Choroid plexus epithelial cell (primary cell): ENCODE data around the gene NUDCD3.
A peak's percentile ranks its signal among the peaks of the same experiment; 100 is the strongest.

Experiments used
- DNase-seq: peaks from one replicate; pipeline ENCODE4 v3.0.0-alpha.2; 2010; ENCODE audit warnings: low read depth
- H3K4me3 ChIP-seq: 2 replicates; pipeline ENCODE4 v1.5.1; 2011; ENCODE audit warnings: low read depth, mild to moderate bottlenecking, control low read depth, low read length, moderate library complexity
- TF ChIP-seq, protein P1 (sequence below): conservative IDR thresholded peaks from 2 replicates; pipeline ENCODE4 v1.5.1; 2011; ENCODE audit warnings: low read depth, mild to moderate bottlenecking, control low read depth, inconsistent platforms, low read length, moderate library complexity

NUDCD3 gene

DNA sequence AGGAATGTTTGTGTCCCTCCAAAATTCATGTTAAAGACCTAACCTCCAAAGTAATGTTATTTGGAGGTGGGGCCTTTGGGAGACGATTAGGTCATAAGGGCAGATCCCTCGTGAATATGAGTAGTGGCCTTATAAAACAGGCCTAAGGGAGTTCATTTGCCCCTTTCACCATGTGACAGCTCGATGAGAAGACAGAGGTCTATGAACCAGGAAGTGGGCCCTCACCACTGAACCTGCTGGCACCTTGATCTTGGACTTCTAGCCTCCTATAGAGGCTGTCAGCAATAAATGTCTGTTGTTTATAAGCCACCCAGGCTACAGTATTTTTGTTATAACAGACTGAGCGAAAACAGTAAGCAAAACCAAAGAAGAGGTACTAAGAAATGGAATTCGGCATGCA lies 14.1 kb downstream of the NUDCD3 start:
- no peak for DNase-seq
- H3K4me3 ChIP-seq, result no peak overlapping the region
- TF ChIP-seq, protein P1, sequence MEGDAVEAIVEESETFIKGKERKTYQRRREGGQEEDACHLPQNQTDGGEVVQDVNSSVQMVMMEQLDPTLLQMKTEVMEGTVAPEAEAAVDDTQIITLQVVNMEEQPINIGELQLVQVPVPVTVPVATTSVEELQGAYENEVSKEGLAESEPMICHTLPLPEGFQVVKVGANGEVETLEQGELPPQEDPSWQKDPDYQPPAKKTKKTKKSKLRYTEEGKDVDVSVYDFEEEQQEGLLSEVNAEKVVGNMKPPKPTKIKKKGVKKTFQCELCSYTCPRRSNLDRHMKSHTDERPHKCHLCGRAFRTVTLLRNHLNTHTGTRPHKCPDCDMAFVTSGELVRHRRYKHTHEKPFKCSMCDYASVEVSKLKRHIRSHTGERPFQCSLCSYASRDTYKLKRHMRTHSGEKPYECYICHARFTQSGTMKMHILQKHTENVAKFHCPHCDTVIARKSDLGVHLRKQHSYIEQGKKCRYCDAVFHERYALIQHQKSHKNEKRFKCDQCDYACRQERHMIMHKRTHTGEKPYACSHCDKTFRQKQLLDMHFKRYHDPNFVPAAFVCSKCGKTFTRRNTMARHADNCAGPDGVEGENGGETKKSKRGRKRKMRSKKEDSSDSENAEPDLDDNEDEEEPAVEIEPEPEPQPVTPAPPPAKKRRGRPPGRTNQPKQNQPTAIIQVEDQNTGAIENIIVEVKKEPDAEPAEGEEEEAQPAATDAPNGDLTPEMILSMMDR, result no peak

DNA sequence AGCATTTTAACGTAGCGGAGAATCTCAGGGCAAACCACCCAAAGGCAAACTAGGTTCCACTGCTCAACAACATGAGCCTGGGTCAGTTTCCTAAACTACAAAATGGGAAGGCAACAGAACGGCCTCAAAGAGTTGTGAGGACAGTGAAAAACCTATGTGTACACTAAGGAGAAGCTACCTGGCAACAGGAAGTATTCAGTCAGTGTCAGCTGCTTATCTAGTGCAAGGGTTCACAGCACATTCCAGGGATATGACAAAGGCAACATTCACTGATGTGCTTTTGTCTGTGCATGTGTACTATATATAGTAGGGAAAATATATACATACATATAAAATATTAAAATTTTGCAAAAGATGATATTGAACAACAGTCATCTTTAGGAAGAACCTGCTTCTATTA lies 17.2 kb downstream of the NUDCD3 start:
- TF ChIP-seq, protein P1, result no peak
- H3K4me3 ChIP-seq, result no peak overlapping the region
- peak; percentile 79 for DNase-seq

DNA sequence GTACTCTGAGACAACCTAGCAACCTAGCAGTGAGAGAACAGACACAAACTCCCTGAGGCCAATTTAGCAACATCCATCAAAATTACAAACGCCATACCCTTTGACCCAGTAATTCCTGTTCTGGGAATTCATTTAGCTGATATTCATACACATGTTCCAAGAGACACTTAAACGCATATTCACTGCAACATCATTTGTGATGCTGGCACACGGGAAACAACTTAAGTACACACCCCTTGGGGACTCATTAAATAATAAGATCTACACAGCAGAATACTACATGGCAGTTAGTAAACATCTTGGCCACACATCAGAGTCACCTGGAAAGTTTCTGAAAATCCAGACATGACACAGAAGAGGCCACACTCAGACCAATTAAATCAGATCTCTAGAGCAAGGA lies 17.6 kb downstream of the NUDCD3 start:
- H3K4me3 ChIP-seq, result no peak overlapping the region
- DNase-seq, result no peak
- TF ChIP-seq, protein P1, result no peak

DNA sequence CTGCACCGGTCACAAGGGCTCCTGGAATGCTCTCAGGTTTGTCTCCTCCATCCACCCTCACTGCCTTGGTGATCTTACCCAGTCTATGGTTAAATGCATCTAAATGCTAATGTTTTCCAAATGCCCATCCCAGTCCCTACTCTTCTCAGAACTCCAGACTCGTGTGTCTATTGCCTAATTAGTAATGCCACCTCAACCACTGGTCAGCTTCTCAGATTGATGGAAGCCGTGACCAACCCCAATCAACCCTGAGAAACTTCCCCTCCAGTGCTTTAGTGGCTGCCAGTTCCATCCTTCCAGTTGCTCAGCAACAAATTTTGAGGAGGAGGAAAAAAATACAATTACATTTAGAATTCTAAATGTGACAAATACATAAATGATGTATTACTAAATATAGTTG lies 18.6 kb downstream of the NUDCD3 start:
- no peak overlapping the region for H3K4me3 ChIP-seq
- peak; percentile 23 for DNase-seq
- TF ChIP-seq, protein P1, result no peak

DNA sequence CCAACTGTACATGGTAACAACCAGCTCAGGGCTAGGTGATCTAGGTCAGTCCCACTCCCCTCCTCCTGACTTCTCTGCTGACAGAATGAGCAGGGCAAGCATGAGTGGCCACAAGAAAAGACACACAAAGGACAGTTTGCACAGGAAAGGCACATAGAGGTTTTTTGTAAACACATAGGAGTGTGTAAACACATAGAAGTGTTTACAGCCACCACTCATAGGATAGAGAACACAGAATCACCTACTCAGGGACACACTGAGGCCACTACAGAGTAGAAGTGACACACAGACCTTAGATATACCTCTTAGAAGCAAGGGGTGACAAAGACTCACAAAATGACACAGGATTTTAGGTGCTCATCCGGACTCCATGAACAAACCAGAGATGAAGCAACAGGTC lies 19.0 kb downstream of the NUDCD3 start:
- TF ChIP-seq, protein P1, result no peak
- no peak for DNase-seq
- no peak overlapping the region for H3K4me3 ChIP-seq

DNA sequence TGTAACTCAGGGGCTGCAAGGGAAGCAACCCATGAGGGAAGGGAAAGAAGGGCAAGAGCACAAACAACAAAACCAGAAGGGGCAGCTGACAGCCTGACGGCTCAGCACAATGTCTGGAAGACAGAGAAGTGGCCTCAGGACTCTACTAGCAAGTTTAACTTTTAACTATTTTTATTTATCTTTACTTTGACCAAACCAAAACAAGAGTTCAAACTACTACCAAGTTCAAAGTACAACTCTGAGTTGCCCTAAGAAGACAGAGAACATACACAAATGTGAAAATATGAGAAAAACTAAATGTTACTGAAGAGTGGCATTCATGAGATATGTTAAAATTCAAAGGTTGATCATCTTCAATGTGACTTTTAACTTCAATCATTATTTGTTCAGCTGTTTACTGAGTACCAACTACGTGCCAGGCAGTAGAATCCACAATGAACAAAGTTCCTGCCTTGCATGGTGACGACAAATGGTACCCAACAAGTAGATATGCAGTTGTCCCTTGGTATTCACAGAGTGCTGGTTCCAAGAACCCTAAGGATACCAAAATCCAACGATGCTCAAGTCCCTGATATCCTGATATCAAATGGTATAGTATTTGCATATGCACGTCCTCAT lies 19.7 kb downstream of the NUDCD3 start:
- DNase-seq, result no peak
- TF ChIP-seq, protein P1, result no peak
- H3K4me3 ChIP-seq, result no peak overlapping the region

DNA sequence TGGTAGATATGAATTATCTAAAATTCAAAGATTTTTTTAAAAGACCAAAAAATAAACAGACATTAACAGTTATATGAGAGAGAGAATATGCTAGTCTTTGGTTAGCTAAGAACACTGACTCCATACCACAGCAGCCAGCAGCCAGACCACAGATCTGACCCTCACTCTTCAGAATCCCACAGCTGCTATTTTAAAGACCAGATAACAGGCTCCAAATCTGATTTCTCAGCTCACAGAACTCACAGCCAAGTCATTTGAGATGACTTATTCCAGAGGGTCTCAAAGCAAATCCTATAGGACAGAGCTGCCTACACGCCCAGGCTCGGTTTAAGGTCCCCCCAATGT lies 20.4 kb downstream of the NUDCD3 start:
- peak; percentile 83 for DNase-seq
- no peak overlapping the region for H3K4me3 ChIP-seq
- TF ChIP-seq, protein P1, result no peak
